ENCODE data around the gene ENPP4.
"Not testable (repeated sequence)": the region's sequence is repeated elsewhere in the genome, so short reads cannot be mapped to it uniquely, and the experiment has no call there.

The ENPP4 gene

DNA sequence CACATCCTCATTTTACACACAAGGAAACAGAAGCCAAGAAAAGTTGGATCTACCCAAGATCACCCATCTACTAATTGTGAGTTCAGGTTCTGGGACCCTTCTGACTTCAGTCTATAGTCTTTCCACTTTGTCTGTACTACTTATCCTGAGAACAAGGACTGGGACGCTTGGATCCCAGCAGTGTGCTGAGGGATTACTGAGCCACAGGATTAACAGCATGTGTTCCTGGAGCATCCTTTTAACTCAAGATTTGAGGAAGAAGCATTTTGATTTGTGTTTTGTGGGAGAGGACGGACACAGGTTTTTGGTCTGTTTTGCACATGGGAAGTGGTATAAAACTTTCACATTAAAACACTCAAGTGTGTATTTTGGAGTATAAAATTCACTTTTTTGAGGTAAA, 4.4 kb downstream of the ENPP4 start:
- no peak for DNase-seq

DNA sequence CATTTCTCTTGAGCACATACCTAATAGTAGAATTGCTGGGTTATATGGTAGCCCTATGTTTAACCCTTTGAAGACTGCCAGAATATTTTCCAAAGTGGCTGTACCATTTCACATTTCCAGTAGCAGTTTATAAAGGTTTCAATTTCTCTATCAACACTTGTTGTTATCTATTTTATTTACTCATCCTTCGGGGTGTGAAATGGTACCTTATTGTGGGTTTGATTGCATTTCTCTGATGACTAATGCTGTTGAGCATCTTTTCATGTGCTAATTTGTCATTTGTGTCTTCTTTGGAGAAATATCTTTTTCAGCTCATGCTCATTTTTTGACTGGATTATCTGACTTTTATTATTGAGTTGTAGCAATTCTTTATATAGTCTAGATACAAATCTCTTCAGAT, 5.4 kb downstream of the ENPP4 start:
- no peak for DNase-seq

DNA sequence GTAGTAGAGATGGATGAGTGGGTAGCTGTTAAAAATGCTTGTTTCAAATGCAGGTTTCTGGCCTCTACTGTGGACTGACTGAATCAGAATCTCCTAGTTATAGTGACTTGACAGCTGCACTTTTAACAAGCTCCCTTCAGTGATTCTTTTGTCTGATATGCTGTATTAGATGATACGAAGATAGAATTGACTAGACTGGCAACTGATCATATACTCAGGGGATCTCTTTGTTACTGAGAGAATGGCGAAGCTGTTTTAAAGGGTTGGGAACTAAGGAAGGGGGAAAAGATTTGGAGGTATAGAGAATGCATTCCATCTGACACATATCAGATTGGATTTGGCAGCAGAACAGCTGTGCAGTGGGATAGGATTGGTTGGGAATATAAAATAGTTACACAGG, 7.0 kb downstream of the ENPP4 start:
- DNase-seq, result no peak

DNA sequence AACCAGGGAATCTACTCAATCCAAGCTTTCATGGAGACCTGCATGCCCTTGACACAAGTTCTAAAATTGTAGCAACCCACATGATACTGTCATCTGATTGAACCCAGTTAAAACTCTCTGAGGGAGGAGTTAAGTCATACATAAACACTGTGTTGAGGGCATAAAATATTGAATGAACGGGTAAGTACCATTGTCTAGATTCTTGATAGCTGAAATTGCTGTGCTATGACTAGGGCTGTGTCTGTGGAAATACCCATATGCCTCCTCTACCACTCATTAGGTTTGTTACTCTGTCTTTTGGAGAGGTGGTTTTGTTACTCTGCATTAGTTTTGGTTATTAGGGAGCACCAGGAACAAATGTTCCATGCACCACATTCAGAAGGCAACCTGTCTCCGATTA, 7.6 kb downstream of the ENPP4 start:
- DNase-seq, result no peak

DNA sequence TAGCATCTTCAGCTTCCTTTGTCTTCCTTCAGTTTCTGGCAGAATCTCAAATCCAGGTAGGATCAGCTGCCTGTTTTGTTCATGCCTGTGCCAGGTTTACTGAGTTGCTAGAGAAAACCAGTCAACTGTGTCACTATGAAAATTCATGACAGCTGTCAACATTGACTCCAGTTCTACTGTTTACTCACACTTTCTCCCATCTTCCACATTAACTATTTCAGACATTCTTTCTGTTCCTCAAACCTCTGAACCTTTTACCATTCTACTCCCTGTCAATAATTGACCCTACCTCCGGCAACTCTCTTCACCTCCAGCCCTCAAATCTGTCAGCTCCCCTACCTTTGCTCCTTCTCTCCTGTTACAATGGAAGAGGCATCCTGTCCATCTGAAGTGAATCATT, 8.5 kb downstream of the ENPP4 start:
- DNase-seq, result no peak

DNA sequence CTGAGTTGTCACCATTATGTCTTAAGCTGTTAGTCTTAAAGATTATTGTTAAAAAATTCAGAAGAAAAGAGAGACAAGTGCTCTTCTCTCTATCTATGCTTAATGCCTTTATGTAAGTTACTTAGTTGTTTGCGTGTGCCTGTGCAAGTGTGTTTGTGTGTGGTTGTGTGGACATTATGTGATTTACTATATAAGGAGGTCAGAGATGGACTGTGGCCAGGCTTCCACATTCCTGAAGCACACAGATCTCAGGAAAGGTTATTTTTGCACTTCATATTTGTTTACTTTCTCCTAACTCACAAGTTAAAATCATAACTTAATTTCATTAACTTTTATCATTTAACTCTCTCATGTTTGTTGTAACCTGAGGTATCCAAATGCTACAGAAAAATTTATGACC, 14.5 kb downstream of the ENPP4 start:
- DNase-seq, result no peak

DNA sequence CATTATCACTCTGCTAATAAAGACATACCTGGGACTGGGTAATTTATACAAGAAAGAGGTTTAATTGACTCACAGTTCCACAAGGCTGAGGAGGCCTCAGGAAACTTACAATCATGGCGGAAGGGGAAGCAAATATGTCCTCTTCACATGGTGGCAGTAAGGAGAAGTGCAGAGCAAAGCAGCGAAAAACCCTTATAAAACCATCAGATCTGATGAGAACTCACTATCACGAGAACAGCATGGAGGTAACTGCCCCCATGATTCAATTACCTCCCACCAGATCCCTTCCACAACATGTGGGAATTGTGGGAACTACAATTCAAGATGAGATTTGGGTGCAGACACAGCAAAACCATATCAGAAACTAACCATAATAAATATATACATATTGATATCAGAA, 19.3 kb downstream of the ENPP4 start:
- DNase-seq, result not testable (repeated sequence)

DNA sequence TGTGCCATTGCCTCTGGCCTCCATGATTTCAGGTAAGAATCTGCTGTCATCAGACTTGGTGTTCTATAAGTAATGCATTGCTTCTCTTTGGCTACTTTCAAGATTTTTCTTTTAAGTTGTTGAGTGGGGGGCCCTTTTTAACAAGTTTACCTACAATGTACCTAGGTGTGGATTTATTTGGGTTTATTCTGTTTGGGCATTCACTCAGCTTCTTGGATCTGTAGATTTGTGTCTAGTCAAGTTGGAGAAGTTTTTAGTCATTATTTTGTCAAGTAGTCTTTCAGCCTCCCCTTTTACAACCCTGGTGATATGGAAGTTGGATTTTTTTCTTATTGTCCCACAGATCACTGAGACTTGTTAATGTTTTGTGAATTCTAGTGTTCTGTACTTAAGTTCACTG, 26.9 kb downstream of the ENPP4 start:
- no peak for DNase-seq

DNA sequence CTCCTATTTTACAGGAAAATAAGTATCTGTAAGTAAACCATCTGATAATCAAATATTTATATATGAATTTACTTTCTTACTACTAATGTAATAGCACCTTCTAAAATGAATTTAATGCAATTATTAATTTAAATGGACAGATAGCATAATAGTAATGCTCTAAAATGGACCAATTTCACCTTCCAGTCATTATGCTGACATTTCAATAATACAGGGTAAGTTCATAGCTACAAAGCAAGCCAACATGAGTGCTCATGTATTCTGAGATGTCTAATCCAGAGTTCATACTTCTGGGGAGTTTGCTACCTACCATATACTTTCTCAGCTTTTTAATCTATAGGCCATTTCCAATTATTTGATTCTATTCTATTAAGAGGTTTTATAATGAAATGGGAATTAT, 29.4 kb downstream of the ENPP4 start:
- no peak for DNase-seq

DNA sequence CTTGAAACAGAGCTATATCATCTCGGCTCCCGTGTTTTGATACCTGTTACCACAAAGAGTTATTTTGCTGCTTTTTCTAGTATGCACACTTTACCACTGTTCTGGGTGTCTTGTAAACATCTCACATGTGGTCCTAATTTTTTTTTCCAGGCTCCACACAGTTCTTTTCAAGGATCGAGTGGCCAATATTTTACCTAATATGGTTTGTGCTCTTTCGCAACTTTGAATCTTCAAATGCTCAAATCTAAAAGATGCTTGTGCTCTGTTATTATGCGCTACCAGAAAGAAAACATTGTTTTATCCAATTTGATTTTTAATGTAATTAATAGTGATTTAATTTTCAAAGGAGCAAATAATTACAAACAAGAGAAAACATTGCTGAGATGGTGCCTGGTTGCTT, 30.3 kb downstream of the ENPP4 start:
- DNase-seq, result no peak

DNA sequence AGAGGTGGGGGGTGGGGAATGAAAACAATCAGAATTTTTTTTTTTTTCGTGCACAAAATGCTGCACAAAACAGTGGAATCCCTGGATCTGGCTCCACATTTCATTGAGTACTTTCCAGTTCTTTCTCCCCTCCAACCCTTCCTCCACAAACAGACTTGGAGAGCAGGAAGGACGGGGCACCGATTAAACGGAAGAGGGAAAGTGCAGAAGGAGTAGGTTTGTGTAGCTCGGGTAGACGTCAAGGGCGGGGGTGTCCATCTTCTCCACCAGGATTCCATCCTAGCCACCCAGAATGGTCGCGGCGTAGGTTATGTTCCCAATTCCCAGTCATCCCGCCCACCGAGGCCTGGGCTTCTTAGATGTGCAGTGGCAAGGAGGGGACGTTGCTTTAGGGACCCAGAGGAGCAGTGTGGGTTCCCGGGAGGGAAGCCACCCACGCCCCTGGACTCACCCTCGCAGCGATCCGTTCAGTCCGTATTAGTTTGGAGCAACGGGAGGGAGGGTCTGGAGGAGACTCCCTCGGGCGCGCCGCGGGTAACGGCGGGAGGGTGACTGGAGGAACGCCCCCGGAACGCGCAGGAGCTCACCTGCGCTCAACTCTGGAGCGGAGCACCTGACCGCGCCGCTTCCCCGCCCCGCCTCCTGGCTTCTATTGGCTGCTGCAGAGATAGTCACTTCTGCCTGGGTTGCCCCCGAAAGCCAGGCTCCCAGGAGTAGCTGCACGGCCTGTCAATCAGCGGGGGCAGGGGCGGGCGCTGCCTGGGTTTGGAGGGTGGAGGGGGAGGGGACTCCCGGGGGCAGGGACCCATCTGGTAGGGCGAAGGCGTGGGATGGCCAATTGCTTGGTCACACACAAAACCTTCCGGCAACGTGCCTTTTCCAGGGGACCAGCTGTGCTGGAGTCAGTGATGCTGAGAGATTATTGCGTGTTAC, 40.8 kb downstream of the ENPP4 start, which contains the start of gene ENPP5:
ENPP5 (minus strand) TSS at position 624 of the 933 bp plus-strand sequence. CDS start 2,718 bp downstream, outside the sequence.
- DNase-seq, result peak; percentile 37

DNA sequence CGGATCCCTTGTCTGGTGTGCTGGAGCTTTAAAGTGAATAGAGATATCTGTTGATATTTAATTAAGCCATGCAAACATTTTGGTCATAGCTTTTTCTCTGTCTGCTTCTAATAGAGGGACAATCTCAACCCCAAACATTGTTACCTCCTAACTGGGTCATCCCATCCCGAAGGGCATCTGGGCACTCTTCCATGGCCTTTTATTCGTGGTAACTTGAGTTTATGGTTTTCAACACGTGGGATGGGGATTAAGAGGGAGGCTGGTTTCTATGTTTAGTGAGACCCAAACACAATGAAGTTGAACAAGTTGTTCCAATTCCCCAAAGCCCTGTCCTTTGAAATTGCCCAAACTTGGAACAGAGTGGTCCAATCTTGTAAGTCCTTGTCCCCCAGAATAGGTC, 42.4 kb downstream of the ENPP4 start:
- DNase-seq, result no peak

DNA sequence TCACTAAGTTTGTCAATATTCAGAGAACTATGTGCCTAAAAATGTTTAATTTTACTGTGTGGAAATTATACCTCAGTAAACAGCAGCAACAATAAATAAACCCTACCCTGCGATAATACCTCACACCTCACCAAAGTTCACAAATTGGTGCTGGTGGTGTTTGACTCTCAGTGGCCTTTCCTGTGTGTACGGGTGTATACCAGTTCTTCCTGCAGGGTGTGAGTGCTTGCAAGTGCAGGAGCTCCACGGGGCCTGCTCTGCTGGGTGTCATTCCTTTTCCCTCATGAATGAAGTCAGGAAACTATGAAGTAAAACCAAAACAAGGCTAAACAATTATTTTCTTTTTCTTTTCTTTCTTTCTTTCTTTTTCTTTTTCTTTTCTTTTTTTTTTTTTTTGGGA, 45.1 kb downstream of the ENPP4 start:
- DNase-seq, result no peak

DNA sequence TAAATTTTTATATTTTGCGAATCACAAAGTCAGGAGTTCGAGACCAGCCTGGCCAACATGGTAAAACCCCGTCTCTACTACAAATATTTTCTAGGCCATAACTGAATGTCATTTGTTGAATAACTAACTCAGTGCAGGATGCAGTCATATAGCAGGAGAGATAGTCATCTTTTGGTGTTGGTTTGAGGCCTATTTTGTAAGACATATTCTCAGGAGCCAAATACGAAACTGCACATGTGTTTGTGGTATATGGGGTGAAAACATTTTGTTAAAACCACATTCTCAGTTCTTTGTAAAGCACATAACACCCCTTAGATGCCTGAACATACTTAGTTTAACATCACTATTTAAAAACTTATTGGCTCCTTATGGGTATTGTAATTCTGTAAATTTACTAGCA, 45.7 kb downstream of the ENPP4 start:
- peak; percentile 4 for DNase-seq

DNA sequence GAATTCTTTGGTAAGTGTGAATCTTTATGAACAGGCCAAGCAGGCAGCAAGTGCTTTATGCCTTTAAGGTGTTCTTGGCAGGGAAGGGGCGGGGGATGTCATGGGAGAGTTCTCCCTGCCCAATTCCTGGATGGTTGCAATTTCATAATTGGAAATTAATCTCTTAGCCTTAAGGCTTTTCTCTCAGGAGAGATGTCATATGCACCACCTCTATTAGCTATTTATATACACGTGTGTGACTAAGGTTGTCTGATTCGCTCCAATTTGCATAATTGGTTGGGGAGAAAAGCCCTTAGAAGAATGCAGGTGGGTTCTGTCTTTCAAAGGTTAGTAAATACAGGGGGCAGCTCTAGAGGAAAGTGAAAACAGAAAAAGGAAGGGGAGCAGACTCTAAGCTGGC, 46.2 kb downstream of the ENPP4 start:
- DNase-seq, result no peak

DNA sequence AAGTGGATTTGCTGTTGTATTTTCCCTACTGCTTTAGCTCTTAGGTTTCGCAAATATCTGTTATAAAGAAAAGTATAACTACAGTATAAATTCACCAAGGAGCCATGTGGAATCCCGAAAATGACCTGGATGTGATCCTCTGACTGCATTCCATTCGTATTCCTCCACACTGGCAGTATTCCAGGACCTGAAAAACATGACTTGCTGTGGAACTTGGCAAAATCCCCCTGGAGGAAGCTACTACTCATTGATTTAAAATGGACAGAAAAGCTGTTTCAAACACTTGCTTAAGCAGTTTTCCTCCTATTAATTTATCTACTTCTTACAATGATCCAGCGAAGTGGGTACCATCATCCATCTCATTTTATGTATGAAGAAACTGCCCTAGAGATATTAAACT, 54.3 kb downstream of the ENPP4 start:
- DNase-seq, result no peak

DNA sequence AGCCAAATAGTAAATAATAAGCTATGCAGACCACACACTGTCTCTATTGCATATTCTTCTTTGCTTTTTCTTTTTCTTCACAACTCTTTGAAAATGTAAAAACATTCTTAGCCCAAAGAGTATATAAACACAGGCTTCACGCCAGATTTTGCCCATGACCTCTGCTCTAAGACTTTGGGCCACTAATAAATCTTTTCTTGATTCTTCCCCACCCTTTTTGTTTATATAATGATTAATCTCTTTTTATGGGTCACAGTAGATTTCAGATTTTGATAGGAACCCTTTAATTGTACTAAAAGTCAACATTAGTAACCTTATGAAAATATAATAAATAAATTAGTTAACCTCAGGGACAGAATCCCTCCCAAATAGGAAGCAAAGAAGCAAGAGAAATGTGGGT, 56.8 kb downstream of the ENPP4 start:
- no peak for DNase-seq

DNA sequence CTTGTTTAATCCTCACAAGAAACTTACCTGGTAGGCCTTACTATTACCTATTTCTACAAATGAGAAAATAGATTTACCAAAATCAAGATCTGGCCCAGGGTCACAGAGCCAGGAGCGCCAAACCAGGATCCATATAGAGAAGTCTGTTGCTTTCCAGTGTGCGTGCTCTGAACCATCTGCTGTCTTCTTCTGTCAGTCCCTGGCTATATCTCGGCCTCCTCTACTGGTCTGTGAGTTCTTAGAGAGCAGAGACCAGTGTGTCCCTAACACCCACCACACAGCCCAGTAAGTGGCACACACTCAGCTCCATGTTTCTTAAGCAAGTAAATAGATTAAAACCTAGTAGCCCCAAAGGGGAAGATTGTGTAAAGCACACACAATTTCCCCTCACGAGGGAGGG, 59.9 kb downstream of the ENPP4 start:
- DNase-seq, result no peak

DNA sequence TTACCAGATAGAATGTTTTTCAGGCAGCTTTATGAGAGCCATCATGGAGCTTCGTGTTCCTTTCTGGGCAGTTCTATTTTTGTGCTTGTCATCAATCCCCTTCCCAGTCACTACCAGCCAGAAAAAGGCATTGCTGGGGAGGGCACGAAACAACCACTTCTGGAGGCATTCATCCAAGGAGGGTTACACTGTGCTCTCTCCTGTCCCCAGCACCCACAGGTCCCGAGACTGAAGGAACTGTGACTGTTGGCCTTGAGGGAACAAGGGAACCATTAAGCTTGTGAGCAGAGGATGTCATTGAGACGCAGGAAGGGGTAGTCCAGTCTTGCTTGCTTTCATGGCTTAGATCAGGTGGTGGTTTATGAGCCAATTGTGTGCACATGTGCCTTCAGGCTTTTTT, 61.1 kb downstream of the ENPP4 start:
- no peak for DNase-seq

DNA sequence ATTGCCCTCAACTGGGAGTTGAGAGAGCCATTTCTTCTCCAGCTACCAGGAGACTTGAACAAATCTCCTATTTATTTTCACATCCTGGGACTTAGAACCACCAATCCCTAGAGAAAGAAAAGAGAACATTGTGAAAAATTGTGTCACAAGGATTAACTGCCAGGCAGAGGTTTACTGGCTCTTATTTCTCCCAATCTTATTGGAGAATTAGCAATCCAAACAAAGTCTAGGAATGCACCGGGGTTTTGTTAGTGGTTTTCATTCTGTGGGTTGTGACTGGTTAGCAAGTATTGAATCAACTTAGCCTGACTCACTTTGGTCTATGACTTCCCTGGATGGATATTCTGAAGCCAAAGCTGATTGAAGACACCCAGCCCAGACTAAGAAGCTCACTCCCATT, 62.2 kb downstream of the ENPP4 start:
- no peak for DNase-seq
